IMR-90 (cell line): ENCODE data around the gene SERPINB13.

ENCODE experiments used
- CEBPB ChIP-seq: IDR thresholded peaks from 2 replicates; pipeline ENCODE4 v1.6.1; 2012; ENCODE audit warnings: low read depth, low read length, improper control_type of control experiment
- CTCF ChIP-seq: conservative IDR thresholded peaks from 2 replicates; pipeline ENCODE4 v1.5.1; 2012; ENCODE audit warnings: mild to moderate bottlenecking, low read depth, low read length, improper control_type of control experiment
- POLR2A ChIP-seq: IDR thresholded peaks from 2 replicates; pipeline ENCODE4 v1.6.1; 2012; ENCODE audit warnings: mild to moderate bottlenecking, low read depth, low read length

- no peak for TF ChIP-seq CTCF
- TF ChIP-seq CEBPB: no peak
- no peak for TF ChIP-seq POLR2A
These were observed 47.1 kb upstream of the SERPINB13 start for GRCh38 chr18:63539904-63540510.
